NCI-H82 (cell line): ENCODE data around the gene TAF7.
A peak's percentile ranks its signal among the peaks of the same experiment; 100 is the strongest.
"Not testable (repeated sequence)": the region's sequence is repeated elsewhere in the genome, so short reads cannot be mapped to it uniquely, and the experiment has no call there.

Source experiments
- DNase-seq: peaks from one replicate; lab custom pipeline; 2025; lab: John Stamatoyannopoulos, UW

Gene TAF7

GRCh38 chr5:141320225-141321169 is at the start of gene TAF7:
Gene TAF7 (minus strand): TSS chr5:141320784. CDS start chr5:141320044, 740 bp downstream.
- DNase-seq = peak; percentile 91

- no peak for DNase-seq
These were observed 45.7 kb upstream of the TAF7 start for GRCh38 chr5:141366016-141366896.

GRCh38 chr5:141363952-141364660 is 43.5 kb upstream of the TAF7 start, which contains the start of gene PCDHGA5:
Gene PCDHGA5 (plus strand): TSS chr5:141364162. CDS start chr5:141364331, 169 bp downstream.
- DNase-seq = no peak

- DNase-seq = no peak
These were observed 42.1 kb upstream of the TAF7 start for GRCh38 chr5:141362719-141363118.

- DNase-seq = no peak
These were observed 40.1 kb upstream of the TAF7 start for GRCh38 chr5:141360685-141361084.

GRCh38 chr5:141359790-141360426 is 39.3 kb upstream of the TAF7 start, which contains the start of gene PCDHGB2:
Gene PCDHGB2 (plus strand): TSS chr5:141359994. CDS start chr5:141360136, 142 bp downstream.
- peak; percentile 4 for DNase-seq

- no peak for DNase-seq
These were observed 36.4 kb upstream of the TAF7 start for GRCh38 chr5:141356950-141357349.

- DNase-seq = no peak
These were observed 35.5 kb upstream of the TAF7 start for GRCh38 chr5:141356133-141356532.

GRCh38 chr5:141355641-141356040 is 35.1 kb upstream of the TAF7 start:
- no peak for DNase-seq

GRCh38 chr5:141354900-141355469 is 34.4 kb upstream of the TAF7 start, which contains the start of gene PCDHGA4:
Gene PCDHGA4 (plus strand): TSS chr5:141355021. CDS start chr5:141355108, 87 bp downstream.
- no peak for DNase-seq

GRCh38 chr5:141351591-141351990 is 31.0 kb upstream of the TAF7 start:
- no peak for DNase-seq

- DNase-seq = peak; percentile 78
These were observed 29.5 kb upstream of the TAF7 start, which contains the start of gene PCDHGB1 for GRCh38 chr5:141349917-141350619. Gene PCDHGB1 (plus strand): TSS chr5:141350099. CDS start chr5:141350261, 162 bp downstream.

- not testable (repeated sequence) for DNase-seq
These were observed 25.4 kb upstream of the TAF7 start for GRCh38 chr5:141346017-141346416.

GRCh38 chr5:141345327-141345726 is 24.7 kb upstream of the TAF7 start:
- no peak for DNase-seq

- no peak for DNase-seq
These were observed 23.4 kb upstream of the TAF7 start for GRCh38 chr5:141343953-141344463.

GRCh38 chr5:141343242-141343952 is 22.8 kb upstream of the TAF7 start, which contains the start of gene PCDHGA3:
Gene PCDHGA3 (plus strand): TSS chr5:141343829. CDS start chr5:141344034, 205 bp downstream.
- peak; percentile 16 for DNase-seq

- no peak for DNase-seq
These were observed 22.2 kb upstream of the TAF7 start for GRCh38 chr5:141342773-141343172.

- DNase-seq = not testable (repeated sequence)
These were observed 20.3 kb upstream of the TAF7 start for GRCh38 chr5:141340781-141341354.
